GM21360 (cell line): ENCODE data around the gene COL20A1.
"Not testable (repeated sequence)": the region's sequence is repeated elsewhere in the genome, so short reads cannot be mapped to it uniquely, and the experiment has no call there.

ENCODE experiments used
- ATAC-seq: cut with Tn5 transposase; IDR thresholded peaks from one replicate; pipeline ENCODE4 v1.9.1; 2021; ENCODE audit warnings: mild to moderate bottlenecking, moderate library complexity; ENCODE audit not compliant: unreplicated experiment

The COL20A1 gene

DNA sequence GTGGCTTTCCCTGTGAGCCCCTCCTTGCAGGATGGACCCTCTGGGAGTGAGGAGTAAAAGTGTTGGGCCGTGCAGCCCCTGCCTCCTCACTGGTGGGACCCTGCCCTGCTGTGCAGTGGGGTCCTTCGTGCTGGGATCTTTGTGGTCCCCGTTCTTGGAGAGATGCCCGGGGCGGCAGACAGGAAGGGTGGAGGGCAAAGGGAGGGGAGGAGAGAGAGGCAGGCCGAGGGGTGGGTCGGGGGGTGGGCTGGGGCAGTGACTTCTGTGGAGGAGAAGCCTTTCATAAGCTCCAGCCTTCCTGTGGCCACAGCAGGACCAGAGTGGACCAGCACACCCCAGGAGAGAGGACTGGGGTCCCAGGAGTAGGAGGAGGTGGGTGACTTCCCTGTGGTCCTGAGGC is at the start of gene COL20A1:
COL20A1 (plus strand) TSS at position 283 of the 400 bp plus-strand sequence. CDS start 1,922 bp downstream, outside the sequence.
- no peak for ATAC-seq

DNA sequence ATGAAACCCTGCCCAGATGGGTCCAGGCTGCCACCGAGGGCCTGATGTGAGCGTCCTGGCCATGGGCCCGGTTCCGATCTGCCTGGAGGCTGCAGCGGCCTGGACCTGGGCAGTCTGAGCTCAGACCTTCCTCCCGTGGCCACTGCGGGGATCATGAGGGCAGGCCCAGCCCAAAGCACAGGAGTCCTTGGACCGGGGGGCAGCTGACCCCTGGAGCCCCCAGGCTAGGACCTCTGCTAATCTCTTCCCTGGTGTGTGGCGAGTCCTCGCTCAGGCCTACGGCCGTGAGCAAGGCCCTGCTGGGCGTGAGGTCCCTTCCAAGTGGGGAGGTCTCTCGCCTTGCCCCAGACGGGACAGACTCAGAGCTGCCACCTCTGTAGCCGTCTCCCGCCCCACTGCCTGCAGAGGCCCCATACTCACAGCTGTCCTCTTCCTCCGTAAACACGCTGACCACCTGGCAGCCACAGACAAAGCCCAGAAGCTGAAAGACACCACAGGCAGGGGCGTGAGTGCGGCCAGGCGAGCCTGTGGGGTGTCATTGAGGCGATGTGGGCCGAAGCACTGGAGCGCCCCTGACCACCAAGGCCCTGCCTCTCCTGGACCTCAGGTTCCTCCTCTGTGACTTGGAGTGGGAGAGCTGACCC is 49.3 kb upstream of the COL20A1 start:
- no peak for ATAC-seq

DNA sequence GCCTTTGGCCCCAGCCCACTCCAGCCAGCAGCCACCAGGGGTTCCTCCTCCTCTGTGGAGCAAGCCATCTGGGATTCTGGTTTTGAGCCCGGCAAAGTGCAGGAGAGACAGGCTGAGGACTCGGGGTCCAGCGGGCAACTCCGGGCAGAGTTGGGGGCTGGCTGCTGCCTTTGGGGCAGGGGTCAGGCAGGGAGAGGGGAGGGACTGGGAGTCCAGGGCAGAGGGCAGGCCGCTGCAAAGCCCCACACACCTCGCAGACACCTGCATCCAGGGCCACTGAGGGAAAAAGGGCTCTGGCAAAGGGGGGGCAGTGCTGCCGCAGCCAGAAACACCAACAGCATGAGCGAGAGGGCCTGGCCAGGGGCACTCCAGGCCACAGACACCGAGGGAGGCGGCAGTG is 48.5 kb upstream of the COL20A1 start:
- ATAC-seq, result no peak

DNA sequence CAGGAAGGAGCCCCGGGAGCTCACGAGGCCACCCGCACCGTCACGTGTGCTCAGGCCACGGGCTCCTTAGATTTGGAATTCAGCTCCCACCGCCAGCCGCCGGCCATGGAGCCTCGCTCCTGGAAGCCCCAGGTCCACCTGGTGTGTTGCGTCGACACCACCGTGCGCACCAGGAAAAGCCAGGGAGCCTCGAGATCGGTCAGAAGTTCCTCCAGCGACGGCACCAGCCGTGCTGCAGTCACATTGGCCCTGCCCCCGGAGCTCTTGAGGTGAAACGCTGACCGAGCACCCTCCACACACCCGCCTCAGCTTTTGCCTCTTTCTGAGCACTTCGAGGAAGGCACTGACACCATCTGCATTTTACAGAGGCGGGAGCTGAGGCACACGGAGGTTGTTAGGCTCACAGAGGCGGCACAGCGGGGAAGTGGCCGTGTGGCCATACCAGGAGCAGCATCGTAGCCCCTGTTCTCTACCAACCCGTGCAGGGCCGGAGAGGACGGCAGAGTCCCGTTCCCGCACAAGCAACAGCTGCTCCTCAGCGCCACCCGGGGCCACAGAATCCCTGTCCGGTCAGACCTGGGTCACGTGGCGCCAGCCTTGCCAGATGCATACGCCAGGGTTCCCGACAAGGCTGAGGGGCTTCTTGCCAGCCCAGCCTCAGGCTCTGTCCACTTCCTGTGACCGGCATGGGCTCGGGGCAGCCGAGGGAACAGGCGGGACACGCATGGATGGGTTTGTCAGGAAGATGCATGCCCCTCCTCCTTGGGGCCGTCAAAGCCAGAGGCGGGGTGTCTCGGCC is 46.3 kb upstream of the COL20A1 start:
- no peak for ATAC-seq

DNA sequence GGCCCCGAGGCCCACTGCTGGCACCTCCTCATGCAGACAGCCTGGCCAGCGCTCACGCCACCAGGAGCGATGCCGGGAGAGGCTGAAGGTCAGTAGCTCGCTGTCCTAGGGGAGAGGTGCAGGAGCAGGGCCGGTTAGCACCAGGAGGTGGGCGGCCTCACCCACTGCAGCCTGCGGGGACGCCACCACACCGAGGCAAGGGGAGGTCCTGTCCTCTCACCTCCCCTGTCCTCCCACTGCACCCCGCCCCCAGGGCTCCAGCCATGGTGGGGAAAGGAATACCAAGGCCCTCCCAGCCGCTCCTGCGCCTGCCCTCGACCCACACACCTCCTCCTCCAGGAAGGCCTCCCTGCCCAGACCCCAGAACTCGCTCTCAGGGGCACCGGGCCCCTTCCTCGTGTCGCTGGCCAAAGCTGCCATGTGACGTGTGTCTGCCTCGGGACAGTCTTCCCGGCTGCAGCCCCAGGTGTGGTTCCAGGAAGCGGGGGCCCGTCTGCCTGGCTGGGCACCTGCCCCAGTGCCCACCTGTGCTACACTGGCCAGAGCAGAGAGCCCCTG is 45.2 kb upstream of the COL20A1 start:
- ATAC-seq, result no peak

DNA sequence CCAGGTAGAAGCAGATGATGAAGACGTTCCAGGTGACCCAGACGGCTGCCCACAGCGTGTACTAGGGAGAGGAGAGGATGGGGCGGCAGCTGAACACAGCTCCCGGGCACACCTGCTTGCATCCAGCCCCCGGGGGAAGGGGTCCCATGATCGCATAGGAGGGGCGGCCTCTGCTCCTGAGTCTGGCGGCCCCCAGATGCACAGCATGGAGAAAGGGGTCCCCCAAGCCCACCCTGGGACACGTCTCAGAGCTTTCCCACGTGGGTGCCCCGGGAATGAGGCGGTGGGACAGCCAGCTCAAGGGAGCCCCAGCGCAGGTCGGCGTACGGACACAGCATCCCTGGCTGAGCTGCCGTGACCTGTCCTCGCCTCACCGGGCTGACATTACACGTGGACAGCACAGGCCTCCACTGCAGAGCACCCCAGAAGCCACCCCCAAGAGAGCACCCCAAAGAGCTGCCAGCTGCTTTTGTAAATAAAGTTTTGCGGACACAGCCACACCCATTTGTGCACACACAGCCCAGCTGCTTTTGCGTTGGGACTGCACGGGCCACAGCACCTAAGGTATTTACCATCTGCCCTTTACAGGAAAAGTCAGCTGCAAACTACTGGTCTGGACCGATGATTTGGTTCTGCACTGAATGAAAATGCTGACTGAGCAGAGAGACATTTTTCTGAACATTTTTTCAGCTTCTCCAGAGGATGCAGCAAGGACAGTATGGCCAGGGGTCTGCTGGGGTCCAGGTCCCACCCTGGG is 44.0 kb upstream of the COL20A1 start:
- no peak for ATAC-seq

DNA sequence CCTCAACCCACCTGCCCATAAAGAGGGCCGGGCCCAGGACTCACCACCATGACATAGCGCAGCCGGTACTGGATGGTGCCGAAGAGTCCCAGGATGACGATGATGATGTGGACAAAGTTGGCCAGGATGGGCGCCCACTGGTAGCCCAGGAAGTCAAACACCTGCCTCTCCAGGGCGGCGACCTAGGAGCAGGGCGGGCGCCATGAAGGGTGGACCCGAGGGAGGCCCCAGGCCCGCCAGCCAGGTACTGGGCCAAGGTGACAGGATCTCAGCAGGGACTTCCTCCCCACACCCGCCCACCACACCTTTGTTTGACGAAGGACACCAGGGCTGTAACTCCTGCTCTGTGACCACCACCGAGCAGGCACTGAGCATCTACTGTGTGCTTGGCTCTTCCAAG is 43.1 kb upstream of the COL20A1 start:
- no peak for ATAC-seq

DNA sequence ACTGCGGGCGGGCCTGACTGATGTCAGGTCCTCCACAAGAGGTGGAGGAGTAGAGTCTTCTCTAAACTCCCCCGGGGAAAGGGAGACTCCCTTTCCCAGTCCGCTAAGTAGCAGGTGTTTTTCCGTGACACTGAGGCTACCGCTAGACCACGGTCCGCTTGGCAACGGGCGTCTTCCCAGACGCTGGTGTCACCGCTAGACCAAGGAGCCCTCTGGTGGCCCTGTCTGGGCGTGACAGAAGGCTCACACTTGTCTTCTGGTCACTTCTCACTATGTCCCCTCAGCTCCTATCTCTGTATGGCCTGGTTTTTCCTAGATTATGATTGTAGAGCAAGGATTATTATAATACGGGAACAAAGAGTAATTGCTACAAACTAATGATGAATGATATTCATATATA is 41.6 kb upstream of the COL20A1 start:
- ATAC-seq, result not testable (repeated sequence)

DNA sequence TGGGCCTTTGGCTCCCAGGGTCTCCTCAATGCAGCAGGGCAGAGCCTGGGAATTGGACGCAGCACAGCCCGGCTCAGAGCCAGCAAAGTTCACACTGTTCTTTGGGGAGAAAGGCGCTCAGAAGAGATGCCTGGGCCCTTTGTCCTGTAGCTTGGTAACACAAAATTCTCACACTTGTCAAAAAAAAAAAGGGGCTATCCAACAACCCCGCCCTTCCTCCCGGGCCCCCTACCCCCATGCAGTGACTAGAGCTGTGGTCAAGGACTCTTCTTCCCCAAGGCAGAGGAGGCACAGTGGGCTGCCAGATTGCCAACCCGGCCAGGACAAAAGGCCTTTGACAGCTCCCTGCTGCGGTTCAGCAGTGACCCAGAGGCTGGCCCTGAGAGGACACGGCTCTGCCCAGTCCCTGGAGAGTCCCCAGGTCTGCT is 40.7 kb upstream of the COL20A1 start:
- no peak for ATAC-seq

DNA sequence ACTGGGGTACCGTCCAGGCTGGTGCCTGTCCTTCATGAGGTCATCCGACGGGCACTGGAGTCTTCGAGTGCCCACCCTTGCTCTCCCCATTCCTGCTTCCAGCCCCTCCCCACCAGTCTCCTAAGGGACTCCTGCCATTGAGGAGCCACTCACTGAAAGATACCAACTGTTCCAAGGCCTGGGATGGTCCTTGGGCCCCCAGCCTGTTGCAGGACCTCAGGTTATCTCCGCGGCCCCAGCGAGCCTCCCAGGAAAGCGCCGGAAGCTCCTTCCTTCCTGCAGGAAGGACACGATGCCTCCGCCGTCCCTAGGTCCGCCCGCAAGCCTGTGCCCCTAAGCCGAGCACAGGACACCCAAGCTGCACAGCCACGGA is 39.9 kb upstream of the COL20A1 start:
- ATAC-seq, result no peak

DNA sequence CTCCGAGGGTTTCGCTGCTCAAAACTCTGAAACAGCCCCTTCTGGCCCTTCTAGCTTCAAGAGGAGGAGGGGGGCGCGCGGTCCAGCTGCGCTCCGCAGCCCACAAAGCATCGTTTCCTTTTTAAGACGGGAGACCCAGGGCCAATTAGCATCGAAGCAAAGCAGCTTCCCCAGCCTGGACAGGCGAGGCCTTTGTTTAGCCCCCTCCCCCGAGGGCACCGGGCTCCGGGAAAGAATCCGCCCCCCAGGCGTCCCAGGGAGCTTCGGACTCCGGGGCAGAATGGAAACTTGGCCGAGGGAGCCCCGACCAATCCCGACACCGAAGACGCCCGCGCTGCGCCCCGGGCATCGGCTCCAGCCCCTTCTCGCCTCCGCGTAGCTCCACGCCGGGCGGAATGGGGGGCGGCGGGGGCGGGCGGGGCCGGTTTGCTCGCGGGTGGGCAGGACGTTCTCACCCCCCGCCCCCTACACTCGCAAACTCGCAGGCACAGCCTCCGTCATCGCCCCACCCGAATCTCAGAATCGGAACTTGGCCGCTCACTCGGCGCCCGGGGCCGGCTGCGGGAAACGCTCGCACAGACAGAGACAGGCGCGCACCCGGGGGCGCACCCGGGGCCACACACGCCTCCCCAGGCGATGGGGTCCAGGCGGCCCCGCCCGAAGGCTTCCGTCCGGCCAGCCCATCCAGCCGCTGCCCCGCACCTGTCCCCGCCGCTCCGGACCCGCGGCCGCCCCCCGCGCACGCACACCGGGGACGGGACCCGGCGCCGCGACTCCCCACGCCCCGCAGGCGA is 39.4 kb upstream of the COL20A1 start:
- ATAC-seq, result no peak

DNA sequence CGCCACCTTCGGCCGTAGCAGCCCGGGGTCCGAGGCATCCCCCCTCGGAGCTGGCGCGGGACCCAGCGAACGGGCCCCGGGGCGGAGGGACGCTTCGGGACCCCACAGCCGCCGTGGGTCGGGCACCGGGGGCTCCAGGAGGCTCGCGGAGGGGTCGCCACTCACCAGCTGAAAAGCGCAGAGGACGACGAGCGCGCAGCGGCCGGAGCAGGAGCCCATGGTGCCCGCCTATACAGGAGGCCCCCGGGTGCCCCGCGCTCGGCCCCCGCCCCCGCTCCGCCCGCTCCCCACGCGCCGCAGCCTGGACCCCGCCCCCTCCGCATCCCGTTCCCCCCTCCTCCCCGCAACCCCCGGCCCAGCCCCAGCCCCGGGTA is 38.8 kb upstream of the COL20A1 start, which contains the start of gene NKAIN4:
NKAIN4 (minus strand) TSS at position 232 of the 374 bp plus-strand sequence; CDS start at position 219, 13 bp downstream.
- ATAC-seq, result no peak

DNA sequence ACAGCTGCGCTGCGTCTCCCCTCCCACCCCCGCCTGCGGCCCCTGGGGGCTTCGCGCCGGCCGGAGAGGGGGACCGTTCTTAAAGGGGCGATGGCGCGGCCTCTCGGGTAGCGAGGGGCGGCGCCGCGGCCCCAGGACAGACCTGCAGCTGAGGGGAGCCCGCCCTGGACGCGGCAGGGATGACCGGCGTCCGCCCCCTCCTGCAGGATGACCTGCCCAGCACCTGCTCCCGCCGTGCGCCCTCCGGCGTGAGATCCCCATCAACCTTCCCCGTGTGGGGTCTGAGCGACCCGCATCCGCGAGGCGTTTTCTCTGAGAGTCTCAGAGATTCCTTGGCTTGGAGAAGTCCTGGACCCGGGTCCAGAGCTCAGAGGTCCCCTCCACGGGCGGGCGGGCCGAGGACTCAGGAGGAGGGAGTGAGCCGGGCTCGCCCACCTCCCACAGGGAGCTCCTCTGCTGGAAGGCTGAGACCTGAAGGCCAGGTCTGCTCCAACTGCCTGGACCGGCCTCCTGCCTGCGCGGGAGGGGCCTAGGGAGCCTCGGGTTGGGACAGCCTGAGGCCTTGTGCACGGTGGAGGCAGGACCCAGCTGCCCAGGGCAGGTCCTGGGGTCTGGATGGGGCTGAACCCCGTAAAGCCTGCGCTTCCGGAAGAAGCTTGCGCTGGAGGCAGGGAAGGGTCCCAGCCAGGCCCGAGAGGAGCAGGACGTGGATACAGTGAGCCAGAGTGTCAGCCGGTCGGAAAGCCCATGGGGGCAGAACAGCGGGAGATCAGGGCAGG is 38.2 kb upstream of the COL20A1 start:
- no peak for ATAC-seq

DNA sequence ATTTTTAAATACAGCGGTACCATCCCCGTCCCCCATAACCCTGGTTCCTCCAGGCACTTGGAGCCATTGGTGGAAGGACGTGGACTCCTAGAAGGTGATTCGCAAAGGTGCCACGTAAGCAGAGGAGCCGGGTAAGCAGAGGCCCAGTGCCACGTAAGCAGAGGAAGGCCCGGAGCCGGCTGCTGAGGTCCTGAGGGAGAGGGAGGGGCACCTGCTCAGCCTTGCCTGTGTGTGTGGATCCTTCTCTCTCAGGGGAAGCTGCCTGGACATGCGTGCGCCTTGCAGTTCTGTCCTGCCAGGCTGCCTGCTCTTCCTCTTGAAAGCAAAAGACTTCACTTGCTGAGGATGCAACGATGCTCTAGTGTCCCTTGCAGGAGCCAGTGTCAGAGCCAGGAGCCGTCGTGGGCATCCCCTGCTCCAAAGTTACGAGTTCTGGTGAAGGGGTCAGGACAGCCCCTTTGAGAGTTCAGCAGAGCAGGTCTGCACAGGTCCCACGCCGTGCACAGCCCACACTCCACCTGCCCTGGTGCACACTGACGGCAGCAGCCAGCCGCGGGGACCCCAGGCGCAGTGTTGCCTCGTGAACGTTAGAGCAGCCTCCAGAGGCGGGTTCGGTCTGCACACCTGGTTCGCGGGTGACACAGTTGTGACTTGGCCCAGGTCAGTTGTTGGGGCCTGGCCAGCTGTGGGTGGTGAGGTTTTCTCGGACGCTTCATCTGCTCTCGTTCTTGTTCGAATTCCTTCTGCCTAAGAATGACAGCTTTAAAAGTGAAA is 36.9 kb upstream of the COL20A1 start:
- no peak for ATAC-seq

DNA sequence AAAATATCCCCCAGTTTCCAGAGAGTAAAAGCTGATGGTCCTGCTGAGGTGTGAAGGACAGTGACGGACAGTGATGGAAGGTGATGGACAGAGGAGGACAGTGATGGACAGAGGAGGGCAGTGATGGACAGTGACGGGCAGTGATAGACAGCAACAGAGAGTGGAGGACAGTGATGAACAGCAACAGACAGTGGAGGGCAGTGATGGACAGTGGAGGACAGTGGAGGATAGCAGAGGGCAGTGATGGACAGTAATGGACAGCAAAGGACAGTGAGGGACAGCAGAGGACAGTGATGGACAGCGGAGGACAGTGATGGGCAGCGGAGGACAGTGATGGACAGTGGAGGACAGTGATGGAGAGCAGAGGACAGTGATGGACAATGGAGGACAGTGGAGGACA is 36.0 kb upstream of the COL20A1 start:
- no peak for ATAC-seq

DNA sequence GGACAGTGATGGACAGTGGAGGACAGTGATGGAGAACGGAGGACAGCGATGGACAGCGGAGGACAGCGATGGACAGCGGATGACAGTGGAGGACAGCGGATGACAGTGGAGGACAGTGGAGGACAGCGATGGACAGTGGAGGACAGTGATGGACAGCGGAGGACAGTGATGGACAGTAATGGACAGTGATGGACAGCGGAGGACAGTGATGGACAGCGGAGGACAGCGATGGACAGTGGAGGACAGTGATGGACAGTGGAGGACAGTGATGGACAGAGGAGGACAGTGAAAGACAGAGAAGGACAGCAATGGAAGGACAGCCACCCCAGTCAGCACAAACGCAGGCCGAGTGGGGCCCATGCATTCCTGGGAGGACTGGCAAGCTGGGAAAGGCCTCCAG is 35.4 kb upstream of the COL20A1 start:
- ATAC-seq, result no peak

DNA sequence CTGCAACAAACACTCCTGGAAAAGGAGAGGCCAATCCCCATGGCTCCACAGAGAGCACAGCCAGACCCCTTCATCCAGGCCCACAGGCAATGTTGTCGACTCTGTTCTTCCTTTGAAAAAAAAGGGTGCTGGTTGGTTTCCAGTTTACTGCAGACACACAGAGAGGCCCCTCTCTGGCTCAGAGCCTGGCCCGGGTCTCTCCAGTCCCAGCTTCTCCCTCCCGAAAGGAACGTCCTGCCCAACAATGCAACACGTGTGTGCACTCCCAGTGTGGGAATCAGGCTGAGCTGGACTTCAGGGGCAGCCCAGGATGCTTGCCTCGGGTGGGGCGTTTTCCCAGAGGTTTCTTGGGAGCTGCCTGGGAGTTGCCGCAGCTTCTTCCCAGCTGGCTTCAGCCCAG is 34.2 kb upstream of the COL20A1 start:
- no peak for ATAC-seq

DNA sequence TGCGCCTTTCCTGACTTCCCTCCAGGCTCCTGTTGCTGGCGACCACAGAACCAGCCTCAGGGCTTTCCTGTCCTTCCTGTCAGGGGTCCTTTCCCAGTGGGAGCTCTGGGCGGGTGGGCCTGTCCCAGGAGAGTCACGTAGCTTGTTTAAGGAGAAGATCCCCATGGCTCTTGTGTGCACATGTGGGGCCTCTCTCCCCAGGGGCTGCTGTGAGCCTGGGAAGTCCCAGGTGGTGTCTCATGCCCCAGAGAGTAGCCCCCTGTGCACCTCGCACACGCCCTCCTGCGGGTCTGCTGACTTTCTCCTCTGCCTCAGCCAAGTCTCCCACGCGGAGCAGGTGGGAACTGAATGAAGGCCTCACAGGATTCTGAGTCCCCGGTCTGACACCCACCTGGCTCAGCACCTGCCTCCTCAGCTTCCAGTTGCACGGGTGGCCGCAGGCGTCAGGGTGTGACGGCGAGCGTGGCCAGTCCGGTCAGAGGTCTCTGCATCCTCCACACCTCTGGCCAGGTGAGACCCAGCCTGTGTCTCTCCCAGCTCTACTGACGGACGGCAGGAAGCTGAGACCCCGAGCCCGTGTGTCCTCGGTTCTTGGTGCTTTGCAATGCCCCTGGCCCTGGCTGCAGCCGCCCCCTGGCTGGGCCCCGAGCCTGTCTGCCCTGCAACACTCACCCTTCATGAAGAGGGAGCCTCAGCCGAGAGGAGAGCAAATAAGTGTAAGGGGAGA is 33.1 kb upstream of the COL20A1 start:
- ATAC-seq, result no peak
